HCT116 (cell line): Measurements from ENCODE around the gene NECTIN4.
"Not testable (repeated sequence)": the region's sequence is repeated elsewhere in the genome, so short reads cannot be mapped to it uniquely, and the experiment has no call there.

Experiments used
- CTCF ChIP-seq, 3 experiments: fragments of 200-600 bp in 1 of 3; sonication (generic) in 1 of 3; IDR thresholded peaks in 2 of 3; conservative IDR thresholded peaks in 1 of 3; 2 replicates each; pipeline ENCODE4 v1.5.1; 2012 to 2017; ENCODE audit warnings: low read depth in 2 of 3, low read length in 2 of 3, antibody characterized with exemption in 1 of 3, borderline replicate concordance in 1 of 3, control low read depth in 1 of 3, mild to moderate bottlenecking in 1 of 3, mixed read lengths in 1 of 3, mixed run types in 1 of 3, moderate library complexity in 1 of 3; ENCODE audit not compliant: insufficient read depth in 1 of 3
- EZH2phosphoT487 ChIP-seq: fragments of 200-600 bp; IDR thresholded peaks from 2 replicates; pipeline ENCODE4 v1.6.1; 2018; ENCODE audit warnings: antibody characterized with exemption, borderline replicate concordance
- FOSL1 ChIP-seq: IDR thresholded peaks from 2 replicates; pipeline ENCODE4 v1.6.1; 2012; ENCODE audit warnings: low read depth
- JUND ChIP-seq: IDR thresholded peaks from 2 replicates; pipeline ENCODE4 v1.6.1; 2012
- MAX ChIP-seq: IDR thresholded peaks from 2 replicates; pipeline ENCODE4 v1.6.1; 2012
- POLR2A ChIP-seq: IDR thresholded peaks from 2 replicates; pipeline ENCODE4 v1.7.0; 2011; ENCODE audit warnings: borderline replicate concordance; ENCODE audit not compliant: insufficient read depth, insufficient read length; ENCODE audit errors: extremely low read depth

- TF ChIP-seq JUND (0 out of 2 replicates have a peak, but pooled peaks have one; percentile 0), MAX (peak; percentile 64), FOSL1 (0 out of 2 replicates have a peak, but pooled peaks have one; percentile 5)
- TF ChIP-seq EZH2phosphoT487; CTCF (IDR thresholded peaks at IDR 0.05 in 2 of 3, conservative IDR thresholded peaks at IDR 0.05 in 1 of 3; ENCODE audit: borderline replicate concordance in 1 of 3, insufficient read depth in 1 of 3, low read depth in 2 of 3, low read length in 2 of 3); POLR2A: not testable (repeated sequence)
These were observed 66.9 kb downstream of the NECTIN4 start for GRCh38 chr1:161022432-161022831.
